OCI-LY1 (cell line): ENCODE results near the gene ALDH1L1.

Experiments used
- H2AFZ ChIP-seq: fragments of 200-600 bp; sonication (generic), shearing (Covaris generic); 2 replicates; pipeline ENCODE4 v1.6.0; 2014; ENCODE audit warnings: antibody characterized with exemption, mild to moderate bottlenecking, low read length
- H3F3A ChIP-seq: fragments of 200-600 bp; sonication (generic), shearing (Covaris generic); 2 replicates; pipeline ENCODE4 v1.6.0; 2014; ENCODE audit warnings: mild to moderate bottlenecking, antibody characterized with exemption, low read length, moderate library complexity; ENCODE audit not compliant: insufficient read depth
- H3K27ac ChIP-seq: fragments of 200-600 bp; sonication (generic); 2 replicates; pipeline ENCODE4 v1.5.1; 2014; ENCODE audit warnings: low read length, mixed run types, mild to moderate bottlenecking, low read depth; ENCODE audit not compliant: poor library complexity, severe bottlenecking
- H3K27me3 ChIP-seq: fragments of 200-600 bp; sonication (generic); 2 replicates; pipeline ENCODE4 v1.6.0; 2014; ENCODE audit warnings: antibody characterized with exemption, mild to moderate bottlenecking, low read length, moderate library complexity; ENCODE audit not compliant: insufficient read depth
- H3K36me3 ChIP-seq: fragments of 200-600 bp; sonication (generic); 2 replicates; pipeline ENCODE4 v1.6.1; 2014; ENCODE audit warnings: mild to moderate bottlenecking, antibody characterized with exemption, low read length, moderate library complexity, mixed read lengths; ENCODE audit not compliant: insufficient read depth
- H3K4me1 ChIP-seq: fragments of 200-600 bp; sonication (generic); 2 replicates; pipeline ENCODE4 v1.5.1; 2014; ENCODE audit warnings: mild to moderate bottlenecking, low read length, moderate library complexity; ENCODE audit not compliant: insufficient read depth, severe bottlenecking
- H3K4me2 ChIP-seq: fragments of 200-600 bp; sonication (generic), shearing (Covaris generic); 2 replicates; pipeline ENCODE4 v1.6.1; 2014; ENCODE audit warnings: low read length
- H3K4me3 ChIP-seq: fragments of 200-600 bp; sonication (generic); 2 replicates; pipeline ENCODE4 v1.5.1; 2014; ENCODE audit warnings: low read length, low read depth, mild to moderate bottlenecking, mixed read lengths; ENCODE audit not compliant: poor library complexity, severe bottlenecking
- H3K79me2 ChIP-seq: fragments of 200-600 bp; shearing (Covaris generic); 2 replicates; pipeline ENCODE4 v1.6.1; 2016; ENCODE audit warnings: mixed run types, low read length, mixed read lengths; ENCODE audit not compliant: insufficient read depth
- H3K9ac ChIP-seq: fragments of 200-600 bp; sonication (generic), shearing (Covaris generic); 2 replicates; pipeline ENCODE4 v1.6.1; 2014; ENCODE audit warnings: mild to moderate bottlenecking, low read length, mixed read lengths
- H3K9me2 ChIP-seq: fragments of 200-600 bp; sonication (generic), shearing (Covaris generic); 2 replicates; pipeline ENCODE4 v1.6.1; 2014; ENCODE audit warnings: low read depth, mild to moderate bottlenecking, low read length, mixed read lengths
- H3K9me3 ChIP-seq: fragments of 200-600 bp; shearing (Covaris generic); 2 replicates; pipeline ENCODE4 v1.6.1; 2014; ENCODE audit warnings: low read length, mixed read lengths
- H4K20me1 ChIP-seq: fragments of 200-600 bp; sonication (generic), shearing (Covaris generic); 2 replicates; pipeline ENCODE4 v1.6.0; 2016; ENCODE audit warnings: mild to moderate bottlenecking, low read length; ENCODE audit not compliant: insufficient read depth
- CTCF ChIP-seq: fragments of 200-600 bp; sonication (generic), shearing (Covaris generic); IDR thresholded peaks from 2 replicates; pipeline ENCODE4 v1.5.1; 2017; ENCODE audit warnings: mild to moderate bottlenecking, antibody characterized with exemption, low read length, moderate library complexity, mixed read lengths
- EZH2 ChIP-seq: fragments of 200-600 bp; sonication (generic), shearing (Covaris generic); IDR thresholded peaks from 2 replicates; pipeline ENCODE4 v1.8.0; 2017; ENCODE audit warnings: borderline replicate concordance, mixed run types, mild to moderate bottlenecking, antibody characterized with exemption, low read length, moderate library complexity, mixed read lengths

ALDH1L1 gene

GRCh38 chr3:126159476-126159875 lies 20.9 kb downstream of the ALDH1L1 start:
- Histone ChIP-seq H3K9me2 (no peaks in the 10 kb centered on the region), H3K9ac (no peak overlapping the region), H3K4me1 (peaks cover 5% of the 10 kb centered on the region), H3F3A (no peaks in the 10 kb centered on the region), H3K27ac (no peak overlapping the region), H3K9me3 (0 out of 2 replicates have a peak, but pooled peaks cover 4% of the 10 kb centered on the region), H3K79me2 (no peaks in the 10 kb centered on the region), H2AFZ (no peak overlapping the region), H3K36me3 (no peaks in the 10 kb centered on the region), H3K4me2 (no peak overlapping the region), H3K4me3 (no peak overlapping the region), H3K27me3 (no peaks in the 10 kb centered on the region; the same call in 1 of the 2 replicates), H4K20me1 (no peaks in the 10 kb centered on the region)
- TF ChIP-seq CTCF (no peak), EZH2 (no peak)

- H4K20me1 ChIP-seq = no peaks in the 10 kb centered on the region
- no peaks in the 10 kb centered on the region; the same call in 1 of the 2 replicates for H3K27me3 ChIP-seq
- no peak overlapping the region for H3K27ac ChIP-seq
- TF ChIP-seq CTCF = no peak
- no peak for TF ChIP-seq EZH2
- no peak overlapping the region for H3K4me3 ChIP-seq
- peaks cover 5% of the 10 kb centered on the region for H3K4me1 ChIP-seq
- H3K9me3 ChIP-seq = 0 out of 2 replicates have a peak, but pooled peaks cover 4% of the 10 kb centered on the region
- H3K79me2 ChIP-seq = no peaks in the 10 kb centered on the region
- H3K9me2 ChIP-seq = no peaks in the 10 kb centered on the region
- no peak overlapping the region for H2AFZ ChIP-seq
- no peak overlapping the region for H3K4me2 ChIP-seq
- H3K9ac ChIP-seq = no peak overlapping the region
- H3F3A ChIP-seq = no peaks in the 10 kb centered on the region
- H3K36me3 ChIP-seq = no peaks in the 10 kb centered on the region
Observed at GRCh38 chr3:126158912-126159454, 21.4 kb downstream of the ALDH1L1 start.

- no peak for TF ChIP-seq CTCF
- no peak for TF ChIP-seq EZH2
- Histone ChIP-seq H2AFZ (no peak overlapping the region), H3K4me1 (peaks cover 5% of the 10 kb centered on the region), H3K9me2 (no peaks in the 10 kb centered on the region), H3K27me3 (no peaks in the 10 kb centered on the region; the same call in 1 of the 2 replicates), H3K4me2 (no peak overlapping the region), H3K4me3 (no peak overlapping the region), H3F3A (no peaks in the 10 kb centered on the region), H3K79me2 (no peaks in the 10 kb centered on the region), H3K9me3 (0 out of 2 replicates have a peak, but pooled peaks cover 4% of the 10 kb centered on the region), H4K20me1 (no peaks in the 10 kb centered on the region), H3K27ac (no peak overlapping the region), H3K36me3 (no peaks in the 10 kb centered on the region), H3K9ac (no peak overlapping the region)
Observed at GRCh38 chr3:126158016-126158911, 22.1 kb downstream of the ALDH1L1 start.
